ENCODE data around the gene TLR7. TPM values are rescaled to one million over a fixed set of nuclear protein-coding genes. Genes with fewer than 3 reads are reported as not detected.

Gene TLR7
- total and polyA plus RNA-seq, 10 of the 15 experiments (the other 5 are each of a cell fraction or from before 2014, with no cell fraction given) = 12.0 to 44.4 (median 22.6) TPM

- Histone ChIP-seq H3K27me3 (replicated peaks in 1 of 2; ENCODE audit: control insufficient read depth in 2 of 2, insufficient read depth in 2 of 2, low read length in 1 of 2) (no peaks in the 10 kb centered on the region), H3K27ac (ENCODE audit: control insufficient read depth, insufficient read depth) (no peak overlapping the region), H3K36me3 (ENCODE audit: control insufficient read depth in 2 of 2, insufficient read depth in 2 of 2, low read length in 1 of 2) (peaks cover 0 to 6% of the 10 kb centered on the region in 2 experiments; a peak in 3 of 4 replicates), H3K4me3 (no peak overlapping the region), H2AFZ (ENCODE audit: control insufficient read depth, low read depth, low read length) (no peak overlapping the region), H3K4me1 (ENCODE audit: control insufficient read depth, insufficient read depth, low read length) (no peaks in the 10 kb centered on the region), H3K79me2 (ENCODE audit: control insufficient read depth, insufficient read depth, low read length) (no peaks in the 10 kb centered on the region), H3K9me3 (replicated peaks; ENCODE audit: control insufficient read depth, insufficient read depth, low read length) (no peaks in the 10 kb centered on the region), H3K4me2 (ENCODE audit: control insufficient read depth, insufficient read depth) (no peak overlapping the region), H4K20me1 (ENCODE audit: control insufficient read depth, insufficient read depth) (no peaks in the 10 kb centered on the region), H3K9ac (ENCODE audit: control insufficient read depth, insufficient read depth, low read length) (no peak overlapping the region)
- ChIA-PET POLR2A (no interaction called here), RAD21 (ENCODE audit: unreplicated experiment) (no interaction called here), SMC1A (ENCODE audit: uncharacterized antibody, unreplicated experiment) (interaction anchor here (1.4 to 1.5 kb wide), 2 partner anchors 10 to 75 kb away, joined by 4 to 5 read pairs; no protein-coding TSS in a partner anchor), CTCF (interaction anchor here (3.4 to 3.8 kb wide), 2 partner anchors 11 to 68 kb away, joined by 11 to 22 read pairs; no protein-coding TSS in a partner anchor)
- in situ Hi-C loops (cut with MboI) (no loop called here), intact Hi-C loops (cut with micrococcal nuclease; ENCODE audit: unreplicated experiment) (no loop called here)
- no peak for FAIRE-seq
- no peak for ATAC-seq
- 62% methylated on average over 8 of the region's 8 CpGs for WGBS (ENCODE audit: insufficient coverage, insufficient replicate concordance, low lambda C conversion rate, missing lambda C conversion rate)
- BruUV-seq (replicated peaks) = no TSS peak
- DNase-seq (ENCODE audit: low read depth, low spot score) = no peak
- no peak for TF ChIP-seq PBX3 (IDR thresholded peaks at IDR 0.05; ENCODE audit: insufficient replicate concordance, low read depth, low read length)
- no peak for TF ChIP-seq CEBPZ (IDR thresholded peaks at IDR 0.05; ENCODE audit: low read depth, low read length)
- no peak for TF ChIP-seq YY1 (IDR thresholded peaks at IDR 0.05; ENCODE audit: low read depth, low read length)
- TF ChIP-seq NFYA (IDR thresholded peaks at IDR 0.05; ENCODE audit: borderline replicate concordance, low read depth, low read length) = no peak
- no peak for TF ChIP-seq HDGF (IDR thresholded peaks at IDR 0.05)
- no peak for TF ChIP-seq MTA3 (IDR thresholded peaks at IDR 0.05; ENCODE audit: borderline replicate concordance, low read length)
- no peak for TF ChIP-seq CTCF (IDR thresholded peaks at IDR 0.05 in 2 of 3, conservative IDR thresholded peaks at IDR 0.05 in 1 of 3; ENCODE audit: control insufficient read depth in 2 of 3, extremely low read depth in 1 of 3, insufficient read depth in 1 of 3, low read depth in 3 of 3, low read length in 3 of 3)
Measured at GRCh38 chrX:12825801-12826200, 41.1 kb upstream of the TLR7 start.

All from GM12878 (cell line).